SK-MEL-5 (cell line): Measurements from ENCODE around the gene PIK3IP1. TPM values are rescaled to one million over a fixed set of nuclear protein-coding genes. Genes with fewer than 3 reads are reported as not detected.

Experiments
- DNase-seq: peaks from one replicate; pipeline ENCODE4 v3.0.0-alpha.2; 2016; ENCODE audit warnings: low read depth, low spot score
- in situ Hi-C: cut with HindIII; loops from 2 replicates; pipeline ENCODE4 v1.10.0; 2016; ENCODE audit warnings: low sequenced_read_pairs, high pct_unique_total_duplicates, low pct_unique_long_range_greater_than_20kb
- total RNA-seq: library from RNA; depleted of rRNA; stranded (reverse); fragments of >200 nt; shearing (Covaris generic); gene quantifications from 2 replicates; pipeline ENCODE4 v1.2.3, GENCODE V29; 2014

Gene PIK3IP1
- total RNA-seq, 1 experiment from 2014 or later: 2.7 TPM

DNA sequence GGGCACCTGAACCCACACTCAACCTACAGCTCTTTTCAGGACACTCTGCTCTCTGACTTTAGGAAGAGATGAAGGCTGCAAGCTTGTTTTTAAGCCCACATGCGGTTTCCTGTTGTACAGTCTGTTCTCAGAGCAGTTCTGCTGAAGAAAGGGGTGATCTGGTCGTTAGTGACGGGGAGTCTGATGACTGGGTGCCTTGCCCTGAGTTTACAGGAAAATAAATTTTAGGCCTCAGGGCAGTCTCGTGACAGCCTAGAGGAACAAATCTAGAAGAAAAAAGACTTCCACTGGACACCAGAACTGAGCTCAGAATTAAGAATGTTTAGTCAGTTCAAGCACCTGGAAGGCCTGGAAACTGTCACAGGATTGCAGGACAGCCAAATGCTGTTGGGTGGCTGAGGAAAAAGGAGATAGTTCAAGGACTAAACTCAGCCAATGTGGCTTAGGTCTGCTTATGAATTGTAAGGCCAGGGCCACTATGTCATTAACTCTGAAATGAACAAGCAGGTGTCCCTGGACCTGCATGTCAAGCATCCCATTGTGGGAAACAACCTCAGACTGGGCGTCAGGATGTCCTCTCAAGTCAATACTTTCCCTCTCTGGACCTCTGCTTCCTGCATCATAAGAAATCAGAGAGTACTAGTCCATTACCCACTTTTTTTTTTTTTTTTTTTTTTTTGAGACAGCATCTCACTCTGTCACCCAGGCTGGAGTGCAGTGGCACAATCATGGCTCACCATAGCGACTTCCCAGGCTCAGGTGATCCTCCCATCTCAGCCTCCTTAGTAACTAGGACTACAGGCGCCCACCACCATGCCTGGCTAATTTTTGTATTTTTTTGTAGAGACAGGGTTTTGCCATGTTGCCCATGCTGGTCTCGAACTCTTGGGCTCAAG, 5.7 kb downstream of the PIK3IP1 start:
- no peak for DNase-seq
- in situ Hi-C loops: no loop called here

DNA sequence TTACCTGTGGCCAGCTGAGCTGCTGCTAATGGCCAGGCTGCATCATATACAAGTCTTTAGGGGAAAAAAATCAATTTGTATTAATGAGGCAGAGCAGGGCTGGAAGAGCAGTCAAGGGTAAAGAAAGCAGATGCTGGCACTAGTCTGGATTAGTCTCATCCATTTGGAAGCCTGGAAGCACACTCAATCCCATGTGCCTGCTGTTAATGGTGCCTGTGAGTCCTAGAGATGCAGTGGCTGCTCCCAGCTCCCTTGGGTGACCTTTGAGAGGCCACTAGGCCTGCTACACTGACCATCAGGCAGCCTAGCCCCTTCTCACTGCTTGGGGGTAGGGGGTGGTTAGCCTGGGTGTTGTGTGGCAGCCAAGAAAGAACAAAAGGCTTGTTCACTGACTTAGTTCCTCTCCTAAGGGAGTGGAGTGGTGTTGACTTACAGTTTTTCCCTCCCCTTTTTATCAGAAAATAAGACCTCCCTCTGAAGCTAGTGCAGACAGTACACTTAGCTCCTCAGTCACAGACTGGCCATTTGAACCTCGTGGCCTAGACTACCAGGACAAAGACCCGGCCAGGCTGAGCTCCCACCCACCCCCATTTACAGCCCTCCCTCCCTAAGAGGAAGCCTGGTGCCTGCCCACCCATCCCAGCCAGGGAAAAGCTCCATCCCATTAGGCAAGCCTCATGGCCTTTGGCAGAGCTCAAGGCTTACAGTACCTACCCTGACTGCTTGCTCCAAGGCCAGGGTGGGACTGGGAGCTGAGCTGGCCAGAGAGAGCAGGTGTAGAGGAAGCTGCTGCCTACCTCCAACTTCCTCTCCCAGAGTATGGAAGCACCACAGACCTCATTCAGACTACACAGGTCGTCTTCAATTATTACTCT, 7.8 kb downstream of the PIK3IP1 start:
- in situ Hi-C loops: no loop called here
- peak; percentile 41 for DNase-seq

DNA sequence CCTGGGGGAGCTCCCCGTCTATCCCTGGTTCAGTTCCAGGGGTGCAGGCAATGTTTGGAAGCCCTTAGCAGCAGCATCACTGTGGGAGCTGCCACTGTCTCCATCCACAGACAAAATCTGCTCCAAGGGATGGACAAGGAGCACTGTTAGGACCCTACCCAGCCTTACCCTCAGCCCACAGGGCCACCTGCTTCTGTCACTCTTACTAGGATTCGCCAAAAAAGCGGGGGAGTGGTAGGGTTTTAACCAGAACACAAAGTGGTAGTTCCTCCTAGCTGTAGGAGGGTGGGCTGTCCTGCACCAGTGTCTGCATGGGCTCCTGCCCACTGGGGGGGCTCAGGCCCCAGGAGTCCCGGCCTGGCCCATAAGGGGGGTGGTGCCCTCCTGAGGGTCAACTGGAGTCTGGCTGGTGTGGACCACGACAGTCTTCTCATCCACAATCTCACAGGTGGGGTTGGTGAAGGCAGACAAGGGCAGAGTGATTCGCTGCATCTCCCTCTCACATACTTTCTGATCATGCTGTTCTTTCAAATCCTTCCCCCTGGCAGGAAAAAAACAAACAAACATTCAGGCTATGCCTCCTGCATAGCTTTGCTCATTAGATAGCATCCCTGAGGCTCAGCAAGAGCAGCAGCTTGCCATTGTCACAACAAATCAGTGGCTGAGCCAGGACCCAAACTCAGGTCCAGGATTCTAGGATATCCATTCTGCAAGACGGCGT, 9.4 kb downstream of the PIK3IP1 start:
- in situ Hi-C loops: no loop called here
- no peak for DNase-seq

DNA sequence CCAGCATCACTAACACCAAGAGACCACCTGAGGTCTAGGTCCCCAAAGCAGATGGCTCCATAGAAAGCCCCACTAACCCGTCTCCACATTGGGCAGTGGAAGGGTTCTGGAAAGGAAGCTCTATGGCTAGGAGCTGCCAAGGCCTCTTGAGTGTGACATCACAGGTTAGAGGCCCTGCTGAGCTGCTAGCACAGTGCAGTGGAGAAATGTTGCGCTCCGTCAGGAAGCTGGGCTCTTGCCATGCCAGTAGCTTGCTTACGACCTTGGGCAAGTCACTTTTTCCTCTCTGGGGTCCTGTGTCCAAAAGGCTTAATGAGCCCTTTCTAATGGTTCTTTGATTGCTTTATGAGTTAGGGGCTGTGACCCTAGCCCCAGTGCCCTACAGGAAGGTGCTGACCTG, 10.6 kb downstream of the PIK3IP1 start:
- DNase-seq: no peak
- in situ Hi-C loops: no loop called here

DNA sequence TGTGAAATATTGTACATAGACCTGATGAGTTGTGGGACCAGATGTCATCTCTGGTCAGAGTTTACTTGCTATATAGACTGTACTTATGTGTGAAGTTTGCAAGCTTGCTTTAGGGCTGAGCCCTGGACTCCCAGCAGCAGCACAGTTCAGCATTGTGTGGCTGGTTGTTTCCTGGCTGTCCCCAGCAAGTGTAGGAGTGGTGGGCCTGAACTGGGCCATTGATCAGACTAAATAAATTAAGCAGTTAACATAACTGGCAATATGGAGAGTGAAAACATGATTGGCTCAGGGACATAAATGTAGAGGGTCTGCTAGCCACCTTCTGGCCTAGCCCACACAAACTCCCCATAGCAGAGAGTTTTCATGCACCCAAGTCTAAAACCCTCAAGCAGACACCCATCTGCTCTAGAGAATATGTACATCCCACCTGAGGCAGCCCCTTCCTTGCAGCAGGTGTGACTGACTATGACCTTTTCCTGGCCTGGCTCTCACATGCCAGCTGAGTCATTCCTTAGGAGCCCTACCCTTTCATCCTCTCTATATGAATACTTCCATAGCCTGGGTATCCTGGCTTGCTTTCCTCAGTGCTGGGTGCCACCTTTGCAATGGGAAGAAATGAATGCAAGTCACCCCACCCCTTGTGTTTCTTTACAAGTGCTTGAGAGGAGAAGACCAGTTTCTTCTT, 12.3 kb downstream of the PIK3IP1 start:
- DNase-seq: no peak
- in situ Hi-C loops: no loop called here

DNA sequence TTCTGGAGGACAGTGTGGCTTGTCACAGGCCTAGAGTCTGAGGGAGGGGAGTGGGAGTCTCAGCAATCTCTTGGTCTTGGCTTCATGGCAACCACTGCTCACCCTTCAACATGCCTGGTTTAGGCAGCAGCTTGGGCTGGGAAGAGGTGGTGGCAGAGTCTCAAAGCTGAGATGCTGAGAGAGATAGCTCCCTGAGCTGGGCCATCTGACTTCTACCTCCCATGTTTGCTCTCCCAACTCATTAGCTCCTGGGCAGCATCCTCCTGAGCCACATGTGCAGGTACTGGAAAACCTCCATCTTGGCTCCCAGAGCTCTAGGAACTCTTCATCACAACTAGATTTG, 13.0 kb downstream of the PIK3IP1 start:
- no peak for DNase-seq
- in situ Hi-C loops: no loop called here

DNA sequence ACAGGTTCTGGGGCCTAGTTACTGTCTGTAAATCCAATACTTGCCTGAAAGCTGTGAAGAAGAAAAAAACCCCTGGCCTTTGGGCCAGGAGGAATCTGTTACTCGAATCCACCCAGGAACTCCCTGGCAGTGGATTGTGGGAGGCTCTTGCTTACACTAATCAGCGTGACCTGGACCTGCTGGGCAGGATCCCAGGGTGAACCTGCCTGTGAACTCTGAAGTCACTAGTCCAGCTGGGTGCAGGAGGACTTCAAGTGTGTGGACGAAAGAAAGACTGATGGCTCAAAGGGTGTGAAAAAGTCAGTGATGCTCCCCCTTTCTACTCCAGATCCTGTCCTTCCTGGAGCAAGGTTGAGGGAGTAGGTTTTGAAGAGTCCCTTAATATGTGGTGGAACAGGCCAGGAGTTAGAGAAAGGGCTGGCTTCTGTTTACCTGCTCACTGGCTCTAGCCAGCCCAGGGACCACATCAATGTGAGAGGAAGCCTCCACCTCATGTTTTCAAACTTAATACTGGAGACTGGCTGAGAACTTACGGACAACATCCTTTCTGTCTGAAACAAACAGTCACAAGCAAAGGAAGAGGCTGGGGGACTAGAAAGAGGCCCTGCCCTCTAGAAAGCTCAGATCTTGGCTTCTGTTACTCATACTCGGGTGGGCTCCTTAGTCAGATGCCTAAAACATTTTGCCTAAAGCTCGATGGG, 13.5 kb downstream of the PIK3IP1 start:
- in situ Hi-C loops: no loop called here
- DNase-seq: no peak

DNA sequence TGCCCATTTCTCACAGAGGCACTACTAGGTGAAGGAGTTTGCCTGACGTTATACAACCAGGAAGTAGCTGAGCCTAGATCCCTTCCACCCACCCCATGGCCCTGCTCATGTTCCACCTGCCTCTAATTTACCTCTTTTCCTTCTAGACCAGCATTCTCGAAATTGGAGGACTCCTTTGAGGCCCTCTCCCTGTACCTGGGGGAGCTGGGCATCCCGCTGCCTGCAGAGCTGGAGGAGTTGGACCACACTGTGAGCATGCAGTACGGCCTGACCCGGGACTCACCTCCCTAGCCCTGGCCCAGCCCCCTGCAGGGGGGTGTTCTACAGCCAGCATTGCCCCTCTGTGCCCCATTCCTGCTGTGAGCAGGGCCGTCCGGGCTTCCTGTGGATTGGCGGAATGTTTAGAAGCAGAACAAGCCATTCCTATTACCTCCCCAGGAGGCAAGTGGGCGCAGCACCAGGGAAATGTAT, 14.1 kb downstream of the PIK3IP1 start:
- in situ Hi-C loops: no loop called here
- DNase-seq: no peak

DNA sequence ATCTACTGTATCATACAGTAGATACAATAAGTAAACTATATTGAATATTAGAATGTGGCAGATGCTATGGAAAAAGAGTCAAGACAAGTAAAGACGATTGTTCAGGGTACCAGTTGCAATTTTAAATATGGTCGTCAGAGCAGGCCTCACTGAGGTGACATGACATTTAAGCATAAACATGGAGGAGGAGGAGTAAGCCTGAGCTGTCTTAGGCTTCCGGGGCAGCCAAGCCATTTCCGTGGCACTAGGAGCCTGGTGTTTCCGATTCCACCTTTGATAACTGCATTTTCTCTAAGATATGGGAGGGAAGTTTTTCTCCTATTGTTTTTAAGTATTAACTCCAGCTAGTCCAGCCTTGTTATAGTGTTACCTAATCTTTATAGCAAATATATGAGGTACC, 14.5 kb downstream of the PIK3IP1 start:
- DNase-seq: no peak
- in situ Hi-C loops: no loop called here

DNA sequence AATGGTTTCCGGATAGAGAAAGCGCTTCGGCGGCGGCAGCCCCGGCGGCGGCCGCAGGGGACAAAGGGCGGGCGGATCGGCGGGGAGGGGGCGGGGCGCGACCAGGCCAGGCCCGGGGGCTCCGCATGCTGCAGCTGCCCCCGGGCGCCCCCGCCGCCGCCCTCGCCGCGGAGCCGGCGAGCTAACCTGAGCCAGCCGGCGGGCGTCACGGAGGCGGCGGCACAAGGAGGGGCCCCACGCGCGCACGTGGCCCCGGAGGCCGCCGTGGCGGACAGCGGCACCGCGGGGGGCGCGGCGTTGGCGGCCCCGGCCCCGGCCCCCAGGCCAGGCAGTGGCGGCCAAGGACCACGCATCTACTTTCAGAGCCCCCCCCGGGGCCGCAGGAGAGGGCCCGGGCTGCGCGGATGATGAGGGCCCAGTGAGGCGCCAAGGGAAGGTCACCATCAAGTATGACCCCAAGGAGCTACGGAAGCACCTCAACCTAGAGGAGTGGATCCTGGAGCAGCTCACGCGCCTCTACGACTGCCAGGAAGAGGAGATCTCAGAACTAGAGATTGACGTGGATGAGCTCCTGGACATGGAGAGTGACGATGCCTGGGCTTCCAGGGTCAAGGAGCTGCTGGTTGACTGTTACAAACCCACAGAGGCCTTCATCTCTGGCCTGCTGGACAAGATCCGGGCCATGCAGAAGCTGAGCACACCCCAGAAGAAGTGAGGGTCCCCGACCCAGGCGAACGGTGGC, 15.7 kb downstream of the PIK3IP1 start:
- in situ Hi-C loops: no loop called here

DNA sequence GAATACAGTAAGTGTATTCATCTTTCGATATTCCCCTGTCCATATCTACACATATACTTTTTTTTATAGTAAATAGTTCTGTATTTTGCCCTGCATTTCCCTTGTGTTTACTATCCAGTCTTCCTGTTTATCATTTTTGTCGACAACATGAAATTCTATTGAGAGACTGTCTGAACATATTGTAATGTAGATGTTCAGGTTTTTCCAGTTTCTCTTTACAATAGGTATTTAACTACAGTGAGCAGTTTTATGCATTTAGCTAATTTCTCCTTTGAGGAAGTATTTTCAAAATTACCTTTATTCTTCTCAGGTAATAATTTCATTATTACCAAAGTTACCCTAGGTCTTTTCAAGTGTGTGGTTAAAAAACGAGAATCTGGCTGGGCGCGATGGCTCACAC, 16.7 kb downstream of the PIK3IP1 start:
- DNase-seq: no peak
- in situ Hi-C loops: no loop called here

More for the DNA sequence above, 15.7 kb downstream of the PIK3IP1 start:
- no peak for DNase-seq

DNA sequence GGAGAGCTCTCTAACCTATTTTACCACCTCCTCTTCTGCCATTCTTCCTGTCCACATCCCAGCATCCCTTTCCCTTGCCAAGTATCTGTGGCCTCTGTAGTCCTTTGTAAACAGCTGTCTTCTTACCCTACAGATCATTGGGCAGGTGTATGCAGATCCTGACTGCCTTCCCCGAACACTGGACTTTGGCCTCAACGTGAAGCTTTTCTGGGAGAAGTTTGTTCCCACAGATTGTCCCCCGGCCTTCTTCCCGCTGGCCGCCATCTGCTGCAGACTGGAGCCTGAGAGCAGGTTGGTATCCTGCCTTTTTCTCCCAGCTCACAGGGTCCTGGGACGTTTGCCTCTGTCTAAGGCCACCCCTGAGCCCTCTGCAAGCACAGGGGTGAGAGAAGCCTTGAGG, 17.3 kb downstream of the PIK3IP1 start:
- in situ Hi-C loops: no loop called here
- DNase-seq: no peak

DNA sequence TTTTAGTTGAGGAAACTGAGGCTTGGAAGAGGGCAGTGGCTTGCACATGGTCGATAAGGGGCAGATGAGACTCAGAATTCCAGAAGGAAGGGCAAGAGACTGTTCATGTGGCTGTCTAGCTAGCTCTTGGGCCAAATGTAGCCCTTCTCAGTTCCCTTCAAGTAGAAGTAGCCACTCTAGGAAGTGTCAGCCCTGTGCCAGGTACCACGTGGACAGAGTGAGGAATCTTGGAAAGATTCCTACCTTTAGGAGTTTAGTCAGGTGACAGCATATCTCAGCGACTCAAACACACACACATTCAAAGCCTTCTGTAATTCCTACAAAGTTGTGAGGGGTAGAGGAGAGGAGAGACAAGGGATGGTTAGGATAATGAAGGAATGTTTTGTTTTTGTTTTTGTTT, 18.3 kb downstream of the PIK3IP1 start:
- DNase-seq: no peak
- in situ Hi-C loops: no loop called here

DNA sequence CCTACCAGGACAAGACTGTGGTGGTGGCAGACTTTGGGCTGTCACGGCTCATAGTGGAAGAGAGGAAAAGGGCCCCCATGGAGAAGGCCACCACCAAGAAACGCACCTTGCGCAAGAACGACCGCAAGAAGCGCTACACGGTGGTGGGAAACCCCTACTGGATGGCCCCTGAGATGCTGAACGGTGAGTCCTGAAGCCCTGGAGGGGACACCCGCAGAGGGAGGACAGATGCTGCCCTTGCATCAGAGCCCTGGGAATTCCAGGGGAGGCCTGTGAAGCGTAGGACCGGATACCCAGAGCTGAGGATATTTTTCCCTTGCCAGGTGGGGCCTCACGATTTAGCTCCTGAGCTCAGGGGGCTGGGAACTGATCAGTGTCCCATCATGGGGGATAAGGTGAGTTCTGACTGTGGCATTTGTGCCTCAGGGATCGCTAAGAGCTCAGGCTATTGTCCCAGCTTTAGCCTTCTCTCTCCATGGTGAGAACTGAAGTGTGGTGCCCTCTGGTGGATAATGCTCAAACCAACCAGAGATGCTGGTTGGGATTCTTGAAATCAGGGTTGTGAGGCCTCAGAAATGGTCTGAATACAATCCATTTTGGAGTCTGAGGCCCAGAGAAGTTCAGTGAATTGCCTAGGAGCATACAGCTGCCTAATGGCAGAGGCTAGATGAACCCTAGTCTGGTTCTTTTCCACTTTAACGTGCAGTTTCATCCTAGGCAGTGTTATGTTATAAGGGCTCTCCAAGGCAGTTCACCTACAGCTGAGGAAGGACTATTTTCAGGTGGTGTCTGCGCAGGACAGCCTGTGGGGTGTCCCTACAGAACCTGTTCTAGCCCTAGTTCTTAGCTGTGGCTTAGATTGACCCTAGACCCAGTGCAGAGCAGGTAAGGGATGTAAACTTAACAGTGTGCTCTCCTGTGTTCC, 19.5 kb downstream of the PIK3IP1 start:
- peak; percentile 81 for DNase-seq
- in situ Hi-C loops: no loop called here

DNA sequence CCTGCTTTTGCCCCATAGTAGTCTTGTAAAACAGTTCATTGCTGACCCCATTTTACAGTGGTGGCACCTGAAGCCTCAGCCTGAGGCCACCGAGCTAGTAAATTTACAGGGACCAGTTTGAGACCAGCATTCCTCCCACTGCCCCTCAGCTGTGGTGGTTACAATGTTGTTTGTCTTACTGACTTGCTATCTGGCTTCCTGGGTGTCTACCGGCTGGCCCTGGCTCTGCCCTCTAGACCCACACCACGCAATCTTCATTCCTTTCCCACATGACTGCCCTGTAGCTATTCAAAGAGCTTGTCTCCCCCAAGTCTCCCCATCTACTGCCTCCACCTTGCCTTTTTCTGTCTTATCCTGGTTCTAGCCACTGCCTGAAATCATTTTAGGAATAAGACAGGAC, 20.8 kb downstream of the PIK3IP1 start:
- in situ Hi-C loops: no loop called here
- no peak for DNase-seq
